Urinary bladder (tissue), 4 donors: ENCODE measurements around the gene OR52N1. TPM values are rescaled to one million over a fixed set of nuclear protein-coding genes. Genes with fewer than 3 reads are reported as not detected.

Experiments
- DNase-seq: peaks from one replicate; pipeline ENCODE4 v3.0.0-alpha.2; 2015; ENCODE audit errors: extremely low spot score
- H3K27ac ChIP-seq: one replicate; pipeline ENCODE4 v1.5.1; 2013; ENCODE audit warnings: low read depth, mild to moderate bottlenecking, moderate library complexity
- H3K36me3 ChIP-seq: one replicate; pipeline ENCODE4 v1.6.1; 2013; ENCODE audit warnings: mild to moderate bottlenecking, moderate library complexity; ENCODE audit not compliant: insufficient read depth
- H3K4me1 ChIP-seq: one replicate; pipeline ENCODE4 v1.6.1; 2013; ENCODE audit warnings: mild to moderate bottlenecking, moderate library complexity; ENCODE audit not compliant: insufficient read depth
- H3K4me3 ChIP-seq: one replicate; pipeline ENCODE4 v1.5.1; 2013; ENCODE audit warnings: low read depth, low read length
- WGBS: extraction: QIAGEN DNeasy Blood & Tissue Kit; methylation state at CpG from one replicate; pipeline ENCODE4 v1.1.7; 2013; 5-methylcytosine and 5-hydroxymethylcytosine counted together
- polyA plus RNA-seq: library from polyadenylated mRNA; stranded (reverse); fragments of 200-250 nt; gene quantifications from one replicate; pipeline ENCODE4 v1.2.3, GENCODE V29; 2013
- total RNA-seq: library from RNA; depleted of rRNA; stranded (reverse); fragments of >200 nt; gene quantifications from one replicate; pipeline ENCODE4 v1.2.3, GENCODE V29; 2014
- donor health status: healthy with polysubstance abuse.
- donor health status: healthy.

OR52N1 gene
- total and polyA plus RNA-seq, 2 donors, result not detected

DNA sequence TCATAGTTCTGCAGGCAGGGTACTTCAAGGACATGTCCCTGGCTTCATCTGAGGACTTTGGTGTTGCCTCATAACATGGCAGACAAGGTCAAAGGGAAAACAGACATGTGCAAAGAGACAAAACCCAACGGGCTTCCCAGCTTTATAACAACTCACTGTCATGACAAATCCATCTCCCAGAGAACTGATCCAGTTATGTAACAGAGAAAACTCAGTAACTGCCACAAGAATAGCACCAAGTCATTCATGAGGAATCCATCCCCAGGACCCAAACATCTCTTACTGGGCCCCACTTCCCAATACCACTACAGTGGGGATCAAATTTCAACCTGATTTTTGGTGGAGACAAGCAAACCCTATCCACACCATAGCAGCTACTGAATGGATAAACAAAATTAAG is 24.0 kb downstream of the OR52N1 start:
- Histone ChIP-seq H3K4me1 (no peaks in the 10 kb centered on the region), H3K4me3 (no peak overlapping the region), H3K27ac (no peak overlapping the region), H3K36me3 (no peaks in the 10 kb centered on the region)
- 43% methylated on average over 1 of the region's 1 CpG for WGBS
- DNase-seq, result no peak

DNA sequence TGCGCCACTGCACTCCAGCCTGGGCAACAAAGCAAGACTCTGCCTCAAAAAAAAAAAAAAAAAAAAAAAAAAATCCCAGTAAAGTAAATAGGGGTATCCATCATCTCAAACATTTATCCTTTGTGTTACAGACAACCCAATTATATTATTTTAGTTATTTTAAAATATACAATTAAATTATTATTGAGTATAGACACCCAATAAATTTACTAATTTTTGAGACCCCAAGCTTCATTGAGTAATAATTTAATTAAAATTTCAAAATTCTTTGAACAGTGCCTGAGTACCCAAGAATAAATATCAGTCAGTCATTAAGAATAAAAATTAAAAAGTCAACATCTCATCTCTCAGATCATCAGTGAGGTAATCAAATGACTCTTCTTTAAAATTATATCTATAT is 37.1 kb downstream of the OR52N1 start, which contains the start of gene OR52N4:
Gene OR52N4 (plus strand): TSS at position 301 of the 400 bp plus-strand sequence. CDS start 498 bp downstream, outside the sequence.
- no peak for DNase-seq
- Histone ChIP-seq H3K36me3 (no peaks in the 10 kb centered on the region), H3K27ac (no peak within 1 kb of the TSS), H3K4me1 (no peaks in the 10 kb centered on the region), H3K4me3 (no peak within 1 kb of the TSS)
- WGBS, result 94% methylated on average over 1 of the region's 1 CpG

GRCh38 chr11:5749836-5750235 is 41.2 kb downstream of the OR52N1 start:
- Histone ChIP-seq H3K4me1 (no peaks in the 10 kb centered on the region), H3K4me3 (no peak overlapping the region), H3K36me3 (no peaks in the 10 kb centered on the region), H3K27ac (no peak overlapping the region)
- WGBS, result 81% methylated on average over 3 of the region's 3 CpGs
- DNase-seq, result no peak

GRCh38 chr11:5746614-5747013 is 44.5 kb downstream of the OR52N1 start:
- Histone ChIP-seq H3K4me3 (no peak overlapping the region), H3K36me3 (no peaks in the 10 kb centered on the region), H3K27ac (no peak overlapping the region), H3K4me1 (no peaks in the 10 kb centered on the region)
- DNase-seq, result no peak
- 91% methylated on average over 3 of the region's 3 CpGs for WGBS

DNA sequence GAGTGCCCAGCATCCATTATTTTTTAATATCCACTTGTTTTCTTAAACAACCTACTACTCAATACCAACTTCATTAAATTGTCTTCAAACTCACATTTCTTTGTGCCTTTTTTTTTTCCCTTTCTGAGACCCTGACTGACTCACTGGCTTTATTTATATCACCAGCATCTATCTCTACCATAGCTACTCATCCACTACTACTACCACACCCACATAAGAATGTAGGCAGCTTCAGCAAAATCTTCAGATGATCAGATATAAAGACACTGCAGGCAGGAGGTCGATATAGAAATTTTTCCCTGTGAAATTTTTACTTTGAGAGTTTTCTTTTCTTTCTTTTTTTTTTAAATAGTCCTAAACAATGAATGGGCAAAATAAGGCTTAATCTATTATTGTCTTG is 52.6 kb downstream of the OR52N1 start:
- DNase-seq, result no peak
- Histone ChIP-seq H3K27ac (no peak overlapping the region), H3K4me3 (no peak overlapping the region), H3K4me1 (no peaks in the 10 kb centered on the region), H3K36me3 (no peaks in the 10 kb centered on the region)
- WGBS, result 60% methylated on average over 1 of the region's 1 CpG

DNA sequence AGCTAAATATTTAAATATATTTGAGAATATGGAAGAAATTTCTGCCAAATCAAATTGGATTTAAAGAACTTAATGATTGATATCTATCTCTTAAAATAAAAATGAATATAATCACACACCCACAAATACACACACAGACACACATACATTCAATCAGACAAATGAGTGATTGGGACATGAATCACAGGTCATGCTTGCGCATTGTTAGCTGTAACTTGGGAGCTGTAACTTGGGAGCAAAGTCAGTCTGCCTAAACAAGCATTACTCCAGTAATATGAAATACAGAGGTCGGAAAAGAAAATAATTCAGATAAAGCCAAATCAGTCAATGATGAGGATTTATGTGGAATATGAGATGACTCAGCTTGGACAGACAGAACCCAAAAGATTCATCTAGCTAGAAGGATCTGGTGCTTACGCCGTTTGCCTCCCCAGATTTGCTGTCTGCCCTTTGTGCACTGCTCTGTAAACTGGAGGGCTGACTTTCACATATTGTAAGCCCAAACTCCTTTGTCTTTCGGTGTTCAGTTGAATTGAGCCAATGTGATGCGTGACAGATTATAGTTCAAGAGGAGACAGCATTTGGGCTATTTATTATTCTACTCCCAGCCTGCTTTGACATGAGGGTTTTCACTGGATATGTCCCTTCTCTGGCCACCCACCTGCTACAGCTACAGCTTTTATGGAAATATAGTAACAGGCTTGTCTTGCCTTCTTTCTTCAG is 53.2 kb downstream of the OR52N1 start:
- 81% methylated on average over 6 of the region's 6 CpGs for WGBS
- no peak for DNase-seq
- Histone ChIP-seq H3K4me1 (no peaks in the 10 kb centered on the region), H3K36me3 (no peaks in the 10 kb centered on the region), H3K27ac (no peak overlapping the region), H3K4me3 (no peak overlapping the region)

DNA sequence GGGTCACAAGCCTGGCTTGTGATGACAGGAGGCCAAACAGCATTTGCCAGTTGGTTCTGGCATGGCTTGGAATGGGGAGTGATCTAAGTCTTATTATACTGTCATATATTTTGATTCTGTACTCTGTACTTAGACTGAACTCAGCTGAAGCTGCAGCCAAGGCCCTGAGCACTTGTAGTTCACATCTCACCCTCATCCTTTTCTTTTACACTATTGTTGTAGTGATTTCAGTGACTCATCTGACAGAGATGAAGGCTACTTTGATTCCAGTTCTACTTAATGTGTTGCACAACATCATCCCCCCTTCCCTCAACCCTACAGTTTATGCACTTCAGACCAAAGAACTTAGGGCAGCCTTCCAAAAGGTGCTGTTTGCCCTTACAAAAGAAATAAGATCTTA is 54.0 kb downstream of the OR52N1 start:
- Histone ChIP-seq H3K4me3 (no peak overlapping the region), H3K4me1 (no peaks in the 10 kb centered on the region), H3K27ac (no peak overlapping the region), H3K36me3 (no peaks in the 10 kb centered on the region)
- DNase-seq, result no peak

Other genes starting within 250 kb of the OR52N1 start
- 2.2 TPM for gene OR52H1, start 242.7 kb downstream of the OR52N1 start, total RNA-seq
- gene OR52H1, start 242.7 kb downstream of the OR52N1 start, polyA plus RNA-seq, result not detected
- not detected for gene OR52B6, start 210.4 kb downstream of the OR52N1 start, total RNA-seq
- not detected for gene OR52B6, start 210.4 kb downstream of the OR52N1 start, polyA plus RNA-seq
- gene TRIM6, start 194.6 kb downstream of the OR52N1 start, total RNA-seq, result 5.5 TPM
- gene TRIM6, start 194.6 kb downstream of the OR52N1 start, polyA plus RNA-seq, result 4.1 TPM
- 17.1 TPM for gene TRIM34, start 166.3 kb downstream of the OR52N1 start, total RNA-seq
- 6.1 TPM for gene TRIM34, start 166.3 kb downstream of the OR52N1 start, polyA plus RNA-seq
- gene TRIM5, start 106.2 kb downstream of the OR52N1 start, total RNA-seq, result 39.6 TPM
- gene TRIM5, start 106.2 kb downstream of the OR52N1 start, polyA plus RNA-seq, result 11.1 TPM
- gene TRIM22, start 101.5 kb downstream of the OR52N1 start, total RNA-seq, result 49.1 TPM
- 33.3 TPM for gene TRIM22, start 101.5 kb downstream of the OR52N1 start, polyA plus RNA-seq
- 0.11 TPM for gene OR56B1, start 54.8 kb downstream of the OR52N1 start, total RNA-seq
- not detected for gene OR56B1, start 54.8 kb downstream of the OR52N1 start, polyA plus RNA-seq
- gene OR52N4, start 37.0 kb downstream of the OR52N1 start, total RNA-seq, result not detected
- gene OR52N4, start 37.0 kb downstream of the OR52N1 start, polyA plus RNA-seq, result 0.20 TPM
- not detected for gene OR52N5, start 7.9 kb downstream of the OR52N1 start, total RNA-seq
- not detected for gene OR52N5, start 7.9 kb downstream of the OR52N1 start, polyA plus RNA-seq
- not detected for gene OR52N2, start 17.7 kb upstream of the OR52N1 start, total RNA-seq
- gene OR52N2, start 17.7 kb upstream of the OR52N1 start, polyA plus RNA-seq, result not detected
- gene OR52E6, start 50.6 kb upstream of the OR52N1 start, total RNA-seq, result not detected
- not detected for gene OR52E6, start 50.6 kb upstream of the OR52N1 start, polyA plus RNA-seq
- gene OR52E8, start 66.4 kb upstream of the OR52N1 start, total RNA-seq, result not detected
- gene OR52E8, start 66.4 kb upstream of the OR52N1 start, polyA plus RNA-seq, result not detected
- gene OR52E4, start 89.4 kb upstream of the OR52N1 start, total RNA-seq, result not detected
- gene OR52E4, start 89.4 kb upstream of the OR52N1 start, polyA plus RNA-seq, result not detected
- not detected for gene OR52E5, start 101.9 kb upstream of the OR52N1 start, total RNA-seq
- gene OR52E5, start 101.9 kb upstream of the OR52N1 start, polyA plus RNA-seq, result not detected
- gene OR56A3, start 151.0 kb upstream of the OR52N1 start, total RNA-seq, result not detected
- gene OR56A3, start 151.0 kb upstream of the OR52N1 start, polyA plus RNA-seq, result not detected
- not detected for gene OR56A5, start 177.2 kb upstream of the OR52N1 start, total RNA-seq
- not detected for gene OR56A5, start 177.2 kb upstream of the OR52N1 start, polyA plus RNA-seq
- gene OR52L1, start 195.7 kb upstream of the OR52N1 start, total RNA-seq, result not detected
- gene OR52L1, start 195.7 kb upstream of the OR52N1 start, polyA plus RNA-seq, result not detected
- not detected for gene OR56A4, start 215.7 kb upstream of the OR52N1 start, total RNA-seq
- gene OR56A4, start 215.7 kb upstream of the OR52N1 start, polyA plus RNA-seq, result not detected
- 0.05 TPM for gene OR56A1, start 239.5 kb upstream of the OR52N1 start, total RNA-seq
- gene OR56A1, start 239.5 kb upstream of the OR52N1 start, polyA plus RNA-seq, result not detected